Gastroesophageal sphincter (tissue), 4 donors: ENCODE results near the gene EXOSC7. TPM values are rescaled to one million over a fixed set of nuclear protein-coding genes. Genes with fewer than 3 reads are reported as not detected.

Experiments used
- ATAC-seq: fragments of 150-250 bp; one replicate; pipeline ENCODE4 v1.9.1; 2016; ENCODE audit warnings: mild to moderate bottlenecking, moderate library complexity
- H3K27ac ChIP-seq, 4 donors: fragments of 200-600 bp; sonication (generic) in 3 of 4; 1 replicate in 3 of 4; 2 replicates in 1 of 4; pipeline ENCODE4 v1.5.1; 2016 to 2019
- H3K27me3 ChIP-seq: fragments of 200-600 bp; sonication (generic); one replicate; pipeline ENCODE4 v1.5.1; 2019
- H3K36me3 ChIP-seq, 2 donors: fragments of 200-600 bp; sonication (generic); one replicate each; pipeline ENCODE4 v1.5.1; 2019; ENCODE audit warnings: control low read depth in 1 of 2
- H3K4me1 ChIP-seq, 3 donors: fragments of 200-600 bp; sonication (generic); 1 replicate in 2 of 3; 2 replicates in 1 of 3; pipeline ENCODE4 v1.5.1; 2016 to 2019; ENCODE audit warnings: control low read depth in 2 of 3
- H3K4me3 ChIP-seq, 2 donors: fragments of 200-600 bp; sonication (generic); one replicate each; pipeline ENCODE4 v1.5.1; 2019; ENCODE audit warnings: mild to moderate bottlenecking in 1 of 2, moderate library complexity in 1 of 2
- H3K9me3 ChIP-seq, 3 donors: fragments of 200-600 bp; sonication (generic); one replicate each; pipeline ENCODE4 v1.5.1; 2017 to 2019; ENCODE audit warnings: control low read depth in 2 of 3
- CTCF ChIP-seq, 4 experiments: fragments of 200-600 bp in 2 of 4; fragments of 450-650 bp in 2 of 4; sonication (generic) in 1 of 4; IDR thresholded peaks; one replicate each; pipeline ENCODE4 v1.5.1; 2017 to 2019; ENCODE audit warnings: antibody characterized with exemption in 4 of 4, mild to moderate bottlenecking in 2 of 4, moderate library complexity in 2 of 4
- EP300 ChIP-seq: sonication (generic); formaldehyde crosslinking; IDR thresholded peaks from one replicate; pipeline ENCODE4 v1.6.1; 2017; ENCODE audit warnings: antibody characterized with exemption, mild to moderate bottlenecking
- POLR2A ChIP-seq, 2 donors: fragments of 450-650 bp; IDR thresholded peaks; one replicate each; pipeline ENCODE4 v1.6.1; 2017; ENCODE audit warnings: antibody characterized with exemption in 2 of 2, mild to moderate bottlenecking in 2 of 2, moderate library complexity in 1 of 2
- POLR2AphosphoS5 ChIP-seq: sonication (generic); formaldehyde crosslinking; IDR thresholded peaks from one replicate; pipeline ENCODE4 v1.6.1; 2017; ENCODE audit warnings: antibody characterized with exemption
- WGBS, 2 donors: methylation state at CpG; one replicate each; pipeline ENCODE4 v1.1.5; 2018; ENCODE audit warnings: low coverage in 1 of 2; 5-methylcytosine and 5-hydroxymethylcytosine counted together
- total RNA-seq, 4 donors: library from RNA; depleted of rRNA; stranded (reverse); fragments of >200 nt; gene quantifications; one replicate each; pipeline ENCODE4 v1.1.0, GENCODE V29; 2016

The EXOSC7 gene
- total RNA-seq, 4 donors from 2014 or later: 40.6 to 52.8 (median 46.0) TPM

DNA sequence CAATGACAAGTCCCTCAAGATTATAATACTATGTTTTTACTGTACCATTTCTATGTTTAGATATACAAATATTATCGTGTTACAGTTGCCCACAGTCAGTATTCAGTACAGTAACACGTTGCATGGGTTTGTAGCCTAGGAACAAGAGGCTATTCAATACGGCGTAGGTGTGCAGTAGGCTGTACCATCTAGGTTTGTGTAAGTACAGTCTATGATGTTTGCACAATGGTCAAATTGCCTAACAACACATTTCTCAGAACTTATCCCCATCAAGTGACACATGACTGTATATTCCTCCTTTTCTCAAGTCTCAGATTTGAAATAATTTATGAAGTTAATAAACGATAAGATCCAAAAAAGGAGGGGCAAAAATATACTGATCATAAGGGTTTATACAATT lies 21.7 kb upstream of the EXOSC7 start:
- peaks cover 0 to 14% (median 0%) of the 10 kb centered on the region in 3 donors for H3K4me1 ChIP-seq
- TF ChIP-seq POLR2AphosphoS5: no peak
- TF ChIP-seq EP300: no peak
- TF ChIP-seq POLR2A (IDR thresholded peaks at IDR 0.05): no peak
- no peak for TF ChIP-seq CTCF (IDR thresholded peaks at IDR 0.05)
- 81 to 89% methylated on average over 4 to 5 of the region's 5 CpGs for WGBS, 2 donors
- H3K36me3 ChIP-seq: peaks cover 0 to 35% of the 10 kb centered on the region in 2 donors
- no peak for ATAC-seq
- no peaks in the 10 kb centered on the region for H3K9me3 ChIP-seq
- no peaks in the 10 kb centered on the region for H3K27me3 ChIP-seq
- H3K4me3 ChIP-seq: no peak overlapping the region
- H3K27ac ChIP-seq: no peak overlapping the region

- WGBS, 2 donors: 43 to 59% methylated on average over 3 of the region's 3 CpGs
- Histone ChIP-seq H3K4me3 (no peak overlapping the region), H3K27me3 (no peaks in the 10 kb centered on the region), H3K4me1 (peaks cover 0 to 14% (median 0%) of the 10 kb centered on the region in 3 donors), H3K36me3 (peaks cover 0 to 39% of the 10 kb centered on the region in 2 donors), H3K9me3 (no peaks in the 10 kb centered on the region), H3K27ac (no peak overlapping the region)
- TF ChIP-seq POLR2A (IDR thresholded peaks at IDR 0.05) (no peak), CTCF (IDR thresholded peaks at IDR 0.05) (no peak), POLR2AphosphoS5 (no peak), EP300 (no peak)
- peak; percentile 53 for ATAC-seq
Observed at GRCh38 chr3:44954962-44955361, 21.1 kb upstream of the EXOSC7 start.

DNA sequence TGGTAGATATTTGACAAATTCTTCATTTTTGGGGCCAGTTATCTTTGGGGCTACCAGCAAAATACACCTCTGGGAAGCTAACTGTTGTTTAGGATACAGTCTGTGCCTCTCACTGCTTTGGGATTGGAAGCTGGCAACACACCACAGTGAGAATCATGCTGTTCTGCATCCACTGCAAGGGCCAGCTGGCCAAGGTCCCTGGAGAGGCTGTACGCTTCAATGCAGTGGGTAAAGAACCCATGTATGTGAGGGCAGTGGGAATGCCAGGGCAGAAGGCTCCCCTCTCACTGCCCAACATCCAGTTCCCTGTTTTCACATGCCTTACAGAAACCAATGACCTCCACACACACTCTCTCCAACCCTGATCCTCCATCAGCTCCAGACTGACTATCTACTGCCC lies 20.1 kb upstream of the EXOSC7 start:
- no peak overlapping the region for H3K4me3 ChIP-seq
- no peak overlapping the region for H3K27ac ChIP-seq
- no CpG with 5 or more reads among the region's 1 CpG for WGBS, 2 donors
- peaks cover 0 to 39% of the 10 kb centered on the region in 2 donors for H3K36me3 ChIP-seq
- H3K4me1 ChIP-seq: peaks cover 0 to 14% (median 0%) of the 10 kb centered on the region in 3 donors
- no peak for TF ChIP-seq EP300
- no peak for TF ChIP-seq POLR2A (IDR thresholded peaks at IDR 0.05)
- no peak for TF ChIP-seq POLR2AphosphoS5
- TF ChIP-seq CTCF (IDR thresholded peaks at IDR 0.05): no peak
- no peaks in the 10 kb centered on the region for H3K9me3 ChIP-seq
- no peak for ATAC-seq
- H3K27me3 ChIP-seq: no peaks in the 10 kb centered on the region

- 100% methylated on average over 1 to 3 of the region's 4 CpGs for WGBS, 2 donors
- H3K9me3 ChIP-seq: no peaks in the 10 kb centered on the region
- no peaks in the 10 kb centered on the region for H3K27me3 ChIP-seq
- TF ChIP-seq POLR2A (IDR thresholded peaks at IDR 0.05) (no peak), EP300 (no peak), CTCF (IDR thresholded peaks at IDR 0.05) (no peak), POLR2AphosphoS5 (no peak)
- peaks cover 0 to 14% (median 0%) of the 10 kb centered on the region in 3 donors for H3K4me1 ChIP-seq
- H3K4me3 ChIP-seq: no peak overlapping the region
- H3K36me3 ChIP-seq: peaks cover 0 to 39% of the 10 kb centered on the region in 2 donors
- no peak overlapping the region for H3K27ac ChIP-seq
- ATAC-seq: no peak
Observed at GRCh38 chr3:44957986-44958385, 18.1 kb upstream of the EXOSC7 start.

DNA sequence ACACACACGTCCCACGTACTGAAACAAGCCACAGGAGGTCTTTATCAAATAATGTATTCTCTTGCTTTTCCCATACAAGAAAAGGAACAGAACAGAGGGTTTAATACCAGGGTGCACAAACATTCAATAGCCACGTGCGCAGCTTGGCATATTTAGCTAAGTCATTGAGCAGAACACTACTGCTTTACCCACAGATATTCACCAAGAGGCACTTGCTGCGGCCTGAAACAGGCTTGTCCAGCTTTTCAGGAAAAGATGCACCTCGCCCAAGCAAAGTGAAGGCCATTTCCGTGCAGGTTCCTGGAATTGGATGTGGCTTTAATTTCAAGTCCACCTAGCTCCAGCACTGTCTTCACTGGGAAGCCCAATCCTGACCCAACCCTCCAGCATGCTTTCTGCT lies 17.7 kb upstream of the EXOSC7 start:
- no peak for TF ChIP-seq CTCF (IDR thresholded peaks at IDR 0.05)
- TF ChIP-seq EP300: no peak
- TF ChIP-seq POLR2AphosphoS5: no peak
- TF ChIP-seq POLR2A (IDR thresholded peaks at IDR 0.05): no peak
- peaks cover 0 to 38% of the 10 kb centered on the region in 2 donors for H3K36me3 ChIP-seq
- peaks cover 0 to 14% (median 0%) of the 10 kb centered on the region in 3 donors for H3K4me1 ChIP-seq
- no peaks in the 10 kb centered on the region for H3K9me3 ChIP-seq
- no peaks in the 10 kb centered on the region for H3K27me3 ChIP-seq
- H3K27ac ChIP-seq: no peak overlapping the region
- WGBS, 2 donors: 90 to 100% methylated on average over 1 to 2 of the region's 7 CpGs
- no peak overlapping the region for H3K4me3 ChIP-seq
- no peak for ATAC-seq
